ENCODE measurements around the gene MAPK4.

The MAPK4 gene

DNA sequence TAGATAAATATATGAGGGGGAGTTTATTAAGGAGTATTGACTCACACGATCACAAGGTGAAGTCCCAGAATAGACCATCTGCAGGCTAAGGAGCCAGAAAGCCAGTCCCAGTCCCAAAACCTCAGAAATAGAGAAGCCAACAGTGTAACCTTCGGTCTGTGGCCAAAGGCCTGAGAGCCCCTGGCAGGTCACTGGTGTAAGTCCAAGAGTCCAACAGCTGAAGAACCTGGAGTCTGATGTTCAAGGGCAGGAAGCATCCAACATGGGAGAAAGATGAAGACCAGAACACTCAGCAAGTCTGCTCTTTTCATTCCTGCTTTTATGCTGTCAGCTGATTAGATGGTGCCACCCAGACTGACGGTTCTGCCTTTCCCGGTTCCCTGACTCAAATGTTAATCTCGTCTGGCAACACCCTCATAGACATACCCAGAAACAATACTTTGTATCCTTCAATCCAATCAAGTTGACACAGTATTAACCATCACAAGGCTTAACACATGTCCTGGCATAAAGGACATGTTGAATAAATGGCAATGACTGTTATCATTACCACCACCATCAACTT, 56.7 kb downstream of the MAPK4 start (continued):
- TF ChIP-seq ZNF184 (tag by site-specific recombination; IDR thresholded peaks at IDR 0.05): no peak

DNA sequence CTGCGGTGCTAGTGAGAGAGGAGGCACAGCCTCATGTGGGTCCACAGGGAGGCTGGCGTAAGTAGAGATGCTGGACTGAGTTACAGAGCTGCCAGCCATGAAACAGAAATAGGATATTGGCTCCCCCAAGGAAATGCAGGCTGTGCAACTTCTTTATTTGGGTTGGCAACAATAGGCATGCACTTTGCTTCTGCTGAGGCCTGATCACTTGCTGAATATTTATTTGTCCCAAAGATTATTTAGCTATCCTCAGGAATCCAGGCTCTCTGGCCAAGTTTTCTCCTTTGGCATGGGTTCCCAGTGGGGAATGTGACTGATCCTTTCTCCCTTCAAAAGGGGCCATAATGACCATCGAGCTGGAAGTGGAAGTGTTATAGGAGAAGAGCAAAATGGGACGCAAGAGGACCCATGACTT, 60.0 kb downstream of the MAPK4 start:
- TF ChIP-seq, protein P1, sequence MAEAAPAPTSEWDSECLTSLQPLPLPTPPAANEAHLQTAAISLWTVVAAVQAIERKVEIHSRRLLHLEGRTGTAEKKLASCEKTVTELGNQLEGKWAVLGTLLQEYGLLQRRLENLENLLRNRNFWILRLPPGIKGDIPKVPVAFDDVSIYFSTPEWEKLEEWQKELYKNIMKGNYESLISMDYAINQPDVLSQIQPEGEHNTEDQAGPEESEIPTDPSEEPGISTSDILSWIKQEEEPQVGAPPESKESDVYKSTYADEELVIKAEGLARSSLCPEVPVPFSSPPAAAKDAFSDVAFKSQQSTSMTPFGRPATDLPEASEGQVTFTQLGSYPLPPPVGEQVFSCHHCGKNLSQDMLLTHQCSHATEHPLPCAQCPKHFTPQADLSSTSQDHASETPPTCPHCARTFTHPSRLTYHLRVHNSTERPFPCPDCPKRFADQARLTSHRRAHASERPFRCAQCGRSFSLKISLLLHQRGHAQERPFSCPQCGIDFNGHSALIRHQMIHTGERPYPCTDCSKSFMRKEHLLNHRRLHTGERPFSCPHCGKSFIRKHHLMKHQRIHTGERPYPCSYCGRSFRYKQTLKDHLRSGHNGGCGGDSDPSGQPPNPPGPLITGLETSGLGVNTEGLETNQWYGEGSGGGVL (tag by site-specific recombination; IDR thresholded peaks at IDR 0.05): no peak
- TF ChIP-seq ZNF239 (tag by site-specific recombination; IDR thresholded peaks at IDR 0.05) (no peak), YY2 (tag by site-specific recombination; IDR thresholded peaks at IDR 0.05) (no peak), ZNF292 (tag by site-specific recombination; IDR thresholded peaks at IDR 0.05; ENCODE audit: borderline replicate concordance, low read depth) (no peak), ZNF19 (tag by site-specific recombination; IDR thresholded peaks at IDR 0.05; ENCODE audit: low read depth) (no peak), REPIN1 (tag by site-specific recombination; IDR thresholded peaks at IDR 0.05; ENCODE audit: low read depth) (no peak), PRDM4 (tag by site-specific recombination; IDR thresholded peaks at IDR 0.05) (no peak), HIC1 (tag by site-specific recombination; IDR thresholded peaks at IDR 0.05) (no peak), KLF8 (tag by site-specific recombination; IDR thresholded peaks at IDR 0.05) (no peak), KLF17 (tag by site-specific recombination; IDR thresholded peaks at IDR 0.05) (no peak), TRIM28 (IDR thresholded peaks at IDR 0.05; ENCODE audit: borderline replicate concordance, low read length) (no peak), ZNF529 (tag by site-specific recombination; IDR thresholded peaks at IDR 0.05; ENCODE audit: insufficient replicate concordance) (no peak), ZNF664 (tag by site-specific recombination; IDR thresholded peaks at IDR 0.05) (no peak), ZNF174 (tag by site-specific recombination; IDR thresholded peaks at IDR 0.05) (no peak), MYNN (tag by site-specific recombination; IDR thresholded peaks at IDR 0.05; ENCODE audit: borderline replicate concordance) (no peak), ZNF280C (tag by site-specific recombination; IDR thresholded peaks at IDR 0.05) (no peak), ZNF544 (tag by site-specific recombination; IDR thresholded peaks at IDR 0.05) (no peak)
- TF ChIP-seq, protein P2, sequence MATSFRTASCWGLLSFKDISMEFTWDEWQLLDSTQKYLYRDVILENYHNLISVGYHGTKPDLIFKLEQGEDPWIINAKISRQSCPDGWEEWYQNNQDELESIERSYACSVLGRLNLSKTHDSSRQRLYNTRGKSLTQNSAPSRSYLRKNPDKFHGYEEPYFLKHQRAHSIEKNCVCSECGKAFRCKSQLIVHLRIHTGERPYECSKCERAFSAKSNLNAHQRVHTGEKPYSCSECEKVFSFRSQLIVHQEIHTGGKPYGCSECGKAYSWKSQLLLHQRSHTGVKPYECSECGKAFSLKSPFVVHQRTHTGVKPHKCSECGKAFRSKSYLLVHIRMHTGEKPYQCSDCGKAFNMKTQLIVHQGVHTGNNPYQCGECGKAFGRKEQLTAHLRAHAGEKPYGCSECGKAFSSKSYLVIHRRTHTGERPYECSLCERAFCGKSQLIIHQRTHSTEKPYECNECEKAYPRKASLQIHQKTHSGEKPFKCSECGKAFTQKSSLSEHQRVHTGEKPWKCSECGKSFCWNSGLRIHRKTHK (tag by site-specific recombination; IDR thresholded peaks at IDR 0.05): no peak
- H3K4me3 ChIP-seq (ENCODE audit: low read depth, low read length): no peak overlapping the region
- CTCF ChIA-PET: no interaction called here
- POLR2A ChIA-PET: no interaction called here
- H3K9me3 ChIP-seq (ENCODE audit: control insufficient read depth, insufficient read depth, low read depth, low read length): no peaks in the 10 kb centered on the region
- no peaks in the 10 kb centered on the region for H3K36me3 ChIP-seq (ENCODE audit: control insufficient read depth in 2 of 2, insufficient read depth in 1 of 2, low read length in 2 of 2)
- no peak overlapping the region for H3K27ac ChIP-seq (ENCODE audit: extremely low read depth, low read depth, low read length)
- H3K4me1 ChIP-seq (ENCODE audit: control insufficient read depth, insufficient read depth, low read length): peaks cover 9% of the 10 kb centered on the region

Data from HEK293 (cell line).